Measurements from ENCODE around the gene SLC30A4.

DNA sequence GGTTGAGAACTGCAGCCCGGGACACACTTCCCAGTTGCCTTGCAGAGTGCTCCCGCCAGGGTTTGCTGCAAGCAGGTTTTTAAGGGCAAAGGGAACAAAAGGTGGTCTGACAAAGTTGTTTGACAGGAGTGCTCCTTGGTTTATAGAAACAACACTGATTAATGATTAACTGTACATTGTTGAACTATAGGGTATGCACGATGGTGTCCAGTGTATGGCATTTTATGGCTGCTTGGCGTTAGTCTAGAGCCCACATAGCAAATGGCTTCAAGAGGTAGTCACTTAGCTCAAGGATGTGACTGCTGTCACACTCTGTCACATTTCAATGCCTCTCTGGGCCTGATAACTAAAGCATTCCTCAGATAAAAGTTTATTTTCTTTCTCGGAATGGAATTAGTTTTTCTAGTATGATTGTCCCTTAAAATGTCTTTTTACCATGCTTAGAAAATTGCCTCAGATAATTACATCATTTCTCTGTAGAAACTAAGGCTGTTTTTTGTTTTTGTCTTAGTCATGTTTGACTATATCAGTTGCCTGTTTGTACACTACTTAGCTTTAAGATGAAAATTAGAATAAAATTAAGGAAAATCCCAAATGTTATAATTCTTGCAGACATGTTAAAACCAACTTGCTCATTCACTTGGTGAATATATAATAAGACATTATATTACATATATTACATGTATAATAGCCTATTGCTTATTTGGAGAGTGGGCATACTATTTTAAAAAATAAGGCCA lies 82.9 kb downstream of the SLC30A4 start:
- TF ChIP-seq, protein P1, sequence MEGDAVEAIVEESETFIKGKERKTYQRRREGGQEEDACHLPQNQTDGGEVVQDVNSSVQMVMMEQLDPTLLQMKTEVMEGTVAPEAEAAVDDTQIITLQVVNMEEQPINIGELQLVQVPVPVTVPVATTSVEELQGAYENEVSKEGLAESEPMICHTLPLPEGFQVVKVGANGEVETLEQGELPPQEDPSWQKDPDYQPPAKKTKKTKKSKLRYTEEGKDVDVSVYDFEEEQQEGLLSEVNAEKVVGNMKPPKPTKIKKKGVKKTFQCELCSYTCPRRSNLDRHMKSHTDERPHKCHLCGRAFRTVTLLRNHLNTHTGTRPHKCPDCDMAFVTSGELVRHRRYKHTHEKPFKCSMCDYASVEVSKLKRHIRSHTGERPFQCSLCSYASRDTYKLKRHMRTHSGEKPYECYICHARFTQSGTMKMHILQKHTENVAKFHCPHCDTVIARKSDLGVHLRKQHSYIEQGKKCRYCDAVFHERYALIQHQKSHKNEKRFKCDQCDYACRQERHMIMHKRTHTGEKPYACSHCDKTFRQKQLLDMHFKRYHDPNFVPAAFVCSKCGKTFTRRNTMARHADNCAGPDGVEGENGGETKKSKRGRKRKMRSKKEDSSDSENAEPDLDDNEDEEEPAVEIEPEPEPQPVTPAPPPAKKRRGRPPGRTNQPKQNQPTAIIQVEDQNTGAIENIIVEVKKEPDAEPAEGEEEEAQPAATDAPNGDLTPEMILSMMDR (IDR thresholded peaks at IDR 0.05), result no peak
- TF ChIP-seq POLR2A (IDR thresholded peaks at IDR 0.05), result no peak
